Mucosa of descending colon (tissue), 3 donors: ENCODE results near the gene UBE2QL1. TPM values are rescaled to one million over a fixed set of nuclear protein-coding genes. Genes with fewer than 3 reads are reported as not detected.

ENCODE experiments used
- ATAC-seq: fragments of 200-7000 bp; cut with Tn5 transposase; one replicate; pipeline ENCODE4 v1.9.1; 2020; ENCODE audit warnings: mild to moderate bottlenecking, moderate library complexity
- DNase-seq, 3 donors: peaks; one replicate each; pipeline ENCODE4 v3.0.0-alpha.2; 2020
- H3K36me3 ChIP-seq: fragments of 200-600 bp; one replicate; pipeline ENCODE4 v1.8.0; 2021; ENCODE audit warnings: low read depth, mild to moderate bottlenecking
- H3K4me1 ChIP-seq: fragments of 200-600 bp; one replicate; pipeline ENCODE4 v1.8.0; 2021; ENCODE audit warnings: low read depth, mild to moderate bottlenecking
- H3K4me3 ChIP-seq: fragments of 200-600 bp; one replicate; pipeline ENCODE4 v1.8.0; 2021; ENCODE audit warnings: mild to moderate bottlenecking
- H3K9me3 ChIP-seq: fragments of 200-600 bp; one replicate; pipeline ENCODE4 v1.8.0; 2021; ENCODE audit warnings: mild to moderate bottlenecking
- intact Hi-C, 2 donors: fragments of 100-400 bp; cut with DNase I in 1 of 2; cut with micrococcal nuclease in 1 of 2; formaldehyde crosslinking; loops; one replicate each; pipeline versions ENCODE4 v1.11.0 to v1.11.1; 2022; cut with DNase I, micrococcal nuclease
- total RNA-seq, 3 donors: library from RNA; stranded (reverse); fragmentation: NEBNext Ultra II Directional in 2 of 3; extraction: Animal tissue kit (Norgen Biotek cat#: 25700) in 2 of 3; gene quantifications; one replicate each; pipeline versions ENCODE4 v1.2.1 to v1.2.4, GENCODE V29; 2021 to 2023
- TF ChIP-seq, protein P1 (sequence below): fragments of 200-600 bp; IDR thresholded peaks from one replicate; pipeline ENCODE4 v1.8.0; 2022; ENCODE audit warnings: antibody characterized with exemption, mild to moderate bottlenecking
- donor health status: DM: no; HTN: no; CAD: no; lungs with moderate emphysema.
- donor health status: DM: no; HTN: no; CAD: no.
- donor health status: DM: no; HTN: yes; CAD: no.

Gene UBE2QL1
- total RNA-seq, 3 donors from 2014 or later: 0.19 to 4.1 (median 0.26) TPM

DNA sequence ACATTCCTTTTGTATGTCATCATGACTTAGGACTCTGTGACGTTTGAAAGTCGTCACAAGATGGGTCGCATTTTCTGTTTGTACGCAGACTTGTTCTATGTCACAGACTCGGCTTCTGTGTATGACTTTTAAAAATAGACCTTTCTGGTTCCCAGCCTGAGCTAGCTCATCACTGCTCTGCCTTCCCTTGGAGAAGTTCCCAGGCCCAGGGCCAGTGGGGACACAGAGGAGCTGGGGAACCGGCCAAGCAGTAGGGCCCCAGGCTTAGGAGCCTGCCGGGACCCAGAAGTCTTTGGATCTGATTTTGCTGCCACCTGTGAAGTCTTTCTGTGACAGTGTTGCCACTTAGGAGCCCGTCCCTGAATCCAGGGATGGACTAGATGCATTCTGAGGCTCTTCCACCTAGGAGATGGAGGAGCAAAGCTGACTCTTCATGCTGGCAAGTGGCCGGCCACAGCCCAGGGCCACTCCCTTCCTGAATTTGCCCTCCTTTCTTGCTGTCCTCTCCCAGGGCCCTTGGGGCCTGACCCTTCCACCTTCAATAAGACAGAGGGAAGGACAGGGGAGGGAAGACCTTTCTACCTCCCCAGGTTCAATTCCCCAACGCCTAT is 18.1 kb upstream of the UBE2QL1 start:
- DNase-seq (no peak), ATAC-seq (no peak)
- TF ChIP-seq, protein P1, sequence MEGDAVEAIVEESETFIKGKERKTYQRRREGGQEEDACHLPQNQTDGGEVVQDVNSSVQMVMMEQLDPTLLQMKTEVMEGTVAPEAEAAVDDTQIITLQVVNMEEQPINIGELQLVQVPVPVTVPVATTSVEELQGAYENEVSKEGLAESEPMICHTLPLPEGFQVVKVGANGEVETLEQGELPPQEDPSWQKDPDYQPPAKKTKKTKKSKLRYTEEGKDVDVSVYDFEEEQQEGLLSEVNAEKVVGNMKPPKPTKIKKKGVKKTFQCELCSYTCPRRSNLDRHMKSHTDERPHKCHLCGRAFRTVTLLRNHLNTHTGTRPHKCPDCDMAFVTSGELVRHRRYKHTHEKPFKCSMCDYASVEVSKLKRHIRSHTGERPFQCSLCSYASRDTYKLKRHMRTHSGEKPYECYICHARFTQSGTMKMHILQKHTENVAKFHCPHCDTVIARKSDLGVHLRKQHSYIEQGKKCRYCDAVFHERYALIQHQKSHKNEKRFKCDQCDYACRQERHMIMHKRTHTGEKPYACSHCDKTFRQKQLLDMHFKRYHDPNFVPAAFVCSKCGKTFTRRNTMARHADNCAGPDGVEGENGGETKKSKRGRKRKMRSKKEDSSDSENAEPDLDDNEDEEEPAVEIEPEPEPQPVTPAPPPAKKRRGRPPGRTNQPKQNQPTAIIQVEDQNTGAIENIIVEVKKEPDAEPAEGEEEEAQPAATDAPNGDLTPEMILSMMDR: no peak
- Histone ChIP-seq H3K4me3 (no peak overlapping the region), H3K36me3 (no peaks in the 10 kb centered on the region), H3K4me1 (no peaks in the 10 kb centered on the region), H3K9me3 (no peaks in the 10 kb centered on the region)
- intact Hi-C loops: no loop called here

DNA sequence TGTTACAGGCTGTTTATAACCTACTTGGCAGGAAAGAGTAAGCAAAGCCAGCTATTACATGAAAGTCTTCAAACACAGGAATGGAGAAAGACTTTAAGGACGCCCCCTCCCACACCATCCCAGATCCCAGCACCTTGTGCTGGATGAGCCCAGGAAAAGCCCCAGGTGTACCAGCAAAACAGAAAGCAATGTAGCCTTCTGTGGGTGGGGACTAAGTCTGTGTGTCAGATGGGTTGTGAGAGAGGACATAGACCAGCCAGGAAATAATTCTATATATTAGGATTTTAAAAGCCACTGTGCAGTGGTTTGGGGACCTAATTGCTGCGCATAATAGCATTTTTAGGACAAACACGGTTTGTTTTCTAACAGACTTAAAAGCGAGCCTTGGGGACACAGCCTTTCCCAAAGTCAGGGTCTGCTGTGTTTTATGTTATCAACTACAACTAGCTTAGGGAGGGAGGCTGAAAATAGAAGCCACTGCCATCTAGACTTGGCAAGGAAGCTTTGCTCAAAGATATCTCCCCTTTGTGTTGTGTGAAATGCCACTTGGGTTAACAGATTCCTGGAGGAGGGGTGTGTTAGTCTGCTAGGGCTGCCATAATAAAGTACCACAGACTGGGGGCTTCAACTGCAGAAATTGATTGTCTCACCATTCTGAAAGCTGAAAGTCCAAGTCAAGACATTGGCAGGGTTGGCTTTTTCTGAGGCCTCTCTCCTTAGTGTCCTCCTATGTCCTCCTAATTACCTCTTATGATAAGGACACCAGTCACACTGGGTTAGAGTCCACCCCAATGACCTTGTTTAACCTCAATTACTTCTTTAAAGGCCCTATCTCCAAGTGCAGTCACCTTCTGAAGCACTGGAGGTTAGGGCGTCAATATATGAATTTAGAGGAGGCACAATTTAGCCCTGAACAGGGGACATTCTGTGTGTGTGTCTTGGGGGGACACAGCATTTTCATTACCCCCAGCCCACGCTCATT is 17.2 kb upstream of the UBE2QL1 start:
- DNase-seq: no peak
- Histone ChIP-seq H3K9me3 (no peaks in the 10 kb centered on the region), H3K36me3 (no peaks in the 10 kb centered on the region), H3K4me1 (no peaks in the 10 kb centered on the region), H3K4me3 (no peak overlapping the region)
- TF ChIP-seq, protein P1: no peak
- ATAC-seq: no peak
- intact Hi-C loops: no loop called here

DNA sequence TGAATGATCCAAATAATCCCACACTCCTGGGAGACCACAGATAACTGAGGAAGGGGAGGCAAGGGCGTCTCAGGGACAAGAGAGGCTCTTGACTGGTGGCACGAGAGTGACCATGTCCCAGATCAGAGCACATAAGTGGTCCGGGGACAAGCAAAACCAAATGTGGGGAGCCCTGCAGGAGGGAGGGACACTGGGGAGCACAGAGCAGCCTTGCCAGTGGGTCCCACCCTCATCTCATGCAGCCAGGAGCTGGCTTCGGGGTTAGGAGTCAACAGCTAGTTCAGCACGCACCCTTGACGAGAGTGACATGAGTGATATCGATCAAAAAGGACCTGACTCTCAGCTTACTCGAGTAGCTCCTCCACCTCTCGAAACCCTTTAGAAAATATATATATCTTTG is 16.5 kb upstream of the UBE2QL1 start:
- ATAC-seq (no peak), DNase-seq (no peak)
- Histone ChIP-seq H3K9me3 (no peaks in the 10 kb centered on the region), H3K4me1 (no peaks in the 10 kb centered on the region), H3K36me3 (no peaks in the 10 kb centered on the region), H3K4me3 (no peak overlapping the region)
- intact Hi-C loops: no loop called here
- TF ChIP-seq, protein P1: no peak

DNA sequence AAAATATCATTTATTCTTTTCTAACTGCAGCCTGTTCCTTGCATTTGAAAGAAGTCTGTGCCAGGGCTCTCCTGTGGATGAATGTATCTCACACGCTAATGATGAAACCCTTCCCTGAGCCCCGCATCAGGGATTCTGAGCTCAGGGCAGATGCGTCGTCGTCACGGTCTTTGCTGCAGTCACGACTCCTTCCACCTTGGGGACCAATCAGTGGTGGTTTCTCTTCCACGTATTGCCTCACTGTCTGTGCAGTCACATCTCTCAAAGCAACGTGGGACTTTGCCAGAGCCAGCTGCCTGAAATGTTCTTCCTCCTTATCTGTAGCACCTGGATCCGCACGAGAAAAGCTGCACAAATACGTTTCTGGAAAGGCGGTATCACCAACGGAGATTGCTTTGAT is 13.9 kb upstream of the UBE2QL1 start:
- intact Hi-C loops: no loop called here
- H3K4me1 ChIP-seq: no peaks in the 10 kb centered on the region
- TF ChIP-seq, protein P1: no peak
- ATAC-seq (no peak), DNase-seq (no peak)
- H3K36me3 ChIP-seq: no peaks in the 10 kb centered on the region
- H3K4me3 ChIP-seq: no peak overlapping the region
- H3K9me3 ChIP-seq: no peaks in the 10 kb centered on the region

DNA sequence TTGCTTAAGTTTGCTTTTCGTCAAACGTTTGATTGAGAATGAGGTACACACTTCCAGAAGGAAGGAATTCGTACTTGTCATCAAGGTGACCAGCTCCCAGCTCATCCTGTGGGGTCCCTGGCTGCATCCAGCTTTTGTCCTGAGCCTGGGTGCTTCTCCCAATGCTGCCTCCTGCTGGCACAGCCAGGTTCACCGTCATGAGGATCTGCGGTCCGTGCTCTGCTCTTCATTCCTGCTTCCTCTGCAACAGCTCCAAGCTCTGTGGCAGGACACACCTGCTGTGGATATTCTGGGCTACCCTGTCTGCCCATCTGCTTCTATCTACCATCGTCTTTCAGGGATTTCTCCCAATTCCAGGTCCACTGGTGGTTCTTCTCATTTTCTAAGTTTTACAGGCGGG is 13.3 kb upstream of the UBE2QL1 start:
- no peak overlapping the region for H3K4me3 ChIP-seq
- no peaks in the 10 kb centered on the region for H3K9me3 ChIP-seq
- DNase-seq (peak in 2 of 3 donors; percentile 32 to 37), ATAC-seq (no peak)
- no peaks in the 10 kb centered on the region for H3K4me1 ChIP-seq
- intact Hi-C loops: no loop called here
- no peaks in the 10 kb centered on the region for H3K36me3 ChIP-seq
- TF ChIP-seq, protein P1: no peak
